NCI-H82 treated with DMSO at 0.1 percent for 48 hours (cell line): ENCODE data around the gene CSMD2.
A peak's percentile ranks its signal among the peaks of the same experiment; 100 is the strongest.
"Not testable (repeated sequence)": the region's sequence is repeated elsewhere in the genome, so short reads cannot be mapped to it uniquely, and the experiment has no call there.

ENCODE experiments used
- DNase-seq: peaks from one replicate; lab custom pipeline; 2025; ENCODE audit not compliant: unreplicated experiment; lab: John Stamatoyannopoulos, UW

Gene CSMD2

GRCh38 chr1:34055818-34056217, 109.2 kb downstream of the CSMD2 start:
- no peak for DNase-seq

- DNase-seq, result no peak
Measured at GRCh38 chr1:34054920-34055319, 110.1 kb downstream of the CSMD2 start.

GRCh38 chr1:34053660-34054059, 111.4 kb downstream of the CSMD2 start:
- DNase-seq, result no peak

GRCh38 chr1:34052565-34052964, 112.5 kb downstream of the CSMD2 start:
- DNase-seq, result no peak

GRCh38 chr1:34050709-34051485, 114.1 kb downstream of the CSMD2 start:
- no peak for DNase-seq

- DNase-seq, result no peak
Measured at GRCh38 chr1:34049994-34050393, 115.0 kb downstream of the CSMD2 start.

GRCh38 chr1:34049477-34049876, 115.6 kb downstream of the CSMD2 start:
- DNase-seq, result no peak

- DNase-seq, result no peak
Measured at GRCh38 chr1:34037856-34038255, 127.2 kb downstream of the CSMD2 start.

GRCh38 chr1:34037109-34037508, 127.9 kb downstream of the CSMD2 start:
- no peak for DNase-seq

GRCh38 chr1:34034036-34034435, 131.0 kb downstream of the CSMD2 start:
- DNase-seq, result no peak

- DNase-seq, result no peak
Measured at GRCh38 chr1:34029954-34030353, 135.1 kb downstream of the CSMD2 start.

GRCh38 chr1:34029515-34029914, 135.5 kb downstream of the CSMD2 start:
- no peak for DNase-seq

- peak; percentile 60 for DNase-seq
Measured at GRCh38 chr1:34028381-34029055, 136.5 kb downstream of the CSMD2 start.

GRCh38 chr1:34025675-34026074, 139.4 kb downstream of the CSMD2 start:
- peak; percentile 97 for DNase-seq

- DNase-seq, result no peak
Measured at GRCh38 chr1:34024485-34024884, 140.5 kb downstream of the CSMD2 start.

- no peak for DNase-seq
Measured at GRCh38 chr1:34019741-34020552, 145.1 kb downstream of the CSMD2 start.

GRCh38 chr1:34018285-34018684, 146.7 kb downstream of the CSMD2 start:
- no peak for DNase-seq

- not testable (repeated sequence) for DNase-seq
Measured at GRCh38 chr1:34016281-34016680, 148.7 kb downstream of the CSMD2 start.

- peak; percentile 72 for DNase-seq
Measured at GRCh38 chr1:34013958-34014737, 150.9 kb downstream of the CSMD2 start.

GRCh38 chr1:34013136-34013535, 151.9 kb downstream of the CSMD2 start:
- DNase-seq, result no peak
